ENCODE measurements around the gene XPR1. TPM values are rescaled to one million over a fixed set of nuclear protein-coding genes. Genes with fewer than 3 reads are reported as not detected.

The XPR1 gene
- total and polyA plus RNA-seq, 10 of the 15 experiments (the other 5 are each of a cell fraction or from before 2014, with no cell fraction given), result 1.1 to 33.9 (median 11.3) TPM

GRCh38 chr1:180691322-180691913 lies 59.6 kb downstream of the XPR1 start:
- H3K27me3 ChIP-seq (replicated peaks in 1 of 2; ENCODE audit: control insufficient read depth in 2 of 2, insufficient read depth in 2 of 2, low read length in 1 of 2), result no peaks in the 10 kb centered on the region
- intact Hi-C loops (cut with micrococcal nuclease; ENCODE audit: unreplicated experiment) (no loop called here), in situ Hi-C loops (cut with MboI) (no loop called here)
- H3K4me3 ChIP-seq, result no peak overlapping the region
- no peak for DNase-seq (ENCODE audit: low read depth, low spot score)
- no peak overlapping the region for H3K27ac ChIP-seq (ENCODE audit: control insufficient read depth, insufficient read depth)
- no peak for FAIRE-seq
- no peaks in the 10 kb centered on the region for H3K36me3 ChIP-seq (ENCODE audit: control insufficient read depth in 2 of 2, insufficient read depth in 2 of 2, low read length in 1 of 2)
- TF ChIP-seq FOXK2 (IDR thresholded peaks at IDR 0.05), result no peak
- TF ChIP-seq NFXL1 (IDR thresholded peaks at IDR 0.05; ENCODE audit: borderline replicate concordance), result no peak
- TF ChIP-seq NFYA (IDR thresholded peaks at IDR 0.05; ENCODE audit: borderline replicate concordance, low read depth, low read length), result no peak
- no peak for TF ChIP-seq POLR2A (IDR thresholded peaks at IDR 0.05; ENCODE audit: low read depth, low read length)
- no peak for TF ChIP-seq BACH1 (IDR thresholded peaks at IDR 0.05; ENCODE audit: borderline replicate concordance)
- no peak for TF ChIP-seq ZNF622 (IDR thresholded peaks at IDR 0.05)
- TF ChIP-seq IRF4 (IDR thresholded peaks at IDR 0.05; ENCODE audit: low read depth, low read length), result no peak
- no peak for TF ChIP-seq ETV6 (conservative IDR thresholded peaks at IDR 0.05 in 1 of 2, IDR thresholded peaks at IDR 0.05 in 1 of 2; ENCODE audit: borderline replicate concordance in 1 of 2, low read depth in 1 of 2)
- TF ChIP-seq ESRRA (IDR thresholded peaks at IDR 0.05; ENCODE audit: low read length), result no peak
- TF ChIP-seq TAF1 (IDR thresholded peaks at IDR 0.05; ENCODE audit: borderline replicate concordance, low read depth, low read length), result no peak
- no peak for TF ChIP-seq CREB1 (IDR thresholded peaks at IDR 0.05; ENCODE audit: low read depth)
- TF ChIP-seq SMC3 (IDR thresholded peaks at IDR 0.05; ENCODE audit: borderline replicate concordance, low read length), result no peak
- no peak for TF ChIP-seq POLR2AphosphoS5 (IDR thresholded peaks at IDR 0.05; ENCODE audit: low read length)
- TF ChIP-seq ZSCAN29 (IDR thresholded peaks at IDR 0.05), result no peak
- no peak for TF ChIP-seq TARDBP (IDR thresholded peaks at IDR 0.05; ENCODE audit: borderline replicate concordance)
- TF ChIP-seq ZNF217 (IDR thresholded peaks at IDR 0.05), result no peak
- TF ChIP-seq NR2C1 (IDR thresholded peaks at IDR 0.05), result no peak
- no peak for TF ChIP-seq SIN3A (IDR thresholded peaks at IDR 0.05; ENCODE audit: low read depth, low read length)
- TF ChIP-seq STAT3 (IDR thresholded peaks at IDR 0.05; ENCODE audit: low read depth, low read length), result no peak
- TF ChIP-seq KLF5 (IDR thresholded peaks at IDR 0.05; ENCODE audit: partially characterized antibody), result no peak
- POLR2A ChIA-PET, result no interaction called here
- no peaks in the 10 kb centered on the region for H3K9me3 ChIP-seq (replicated peaks; ENCODE audit: control insufficient read depth, insufficient read depth, low read length)
- no peak overlapping the region for H3K9ac ChIP-seq (ENCODE audit: control insufficient read depth, insufficient read depth, low read length)
- H3K4me2 ChIP-seq (ENCODE audit: control insufficient read depth, insufficient read depth), result no peak overlapping the region
- CTCF ChIA-PET, result interaction anchor here (1.4 kb wide), 1 partner anchor 166 kb away, joined by 3 read pairs; no protein-coding TSS in a partner anchor
- no peak for ATAC-seq
- H3K79me2 ChIP-seq (ENCODE audit: control insufficient read depth, insufficient read depth, low read length), result no peaks in the 10 kb centered on the region
- SMC1A ChIA-PET (ENCODE audit: uncharacterized antibody, unreplicated experiment), result interaction anchor here (0.9 to 1.7 kb wide), 3 partner anchors 9 to 39 kb away, joined by 3 to 6 read pairs (median 3); no protein-coding TSS in a partner anchor
- RAD21 ChIA-PET (ENCODE audit: unreplicated experiment), result no interaction called here
- WGBS (ENCODE audit: insufficient coverage, insufficient replicate concordance, low lambda C conversion rate, missing lambda C conversion rate), result 97% methylated on average over 2 of the region's 2 CpGs
- no peaks in the 10 kb centered on the region for H3K4me1 ChIP-seq (ENCODE audit: control insufficient read depth, insufficient read depth, low read length)
- no TSS peak for BruUV-seq (replicated peaks)
- H4K20me1 ChIP-seq (ENCODE audit: control insufficient read depth, insufficient read depth), result no peaks in the 10 kb centered on the region
- no peak overlapping the region for H2AFZ ChIP-seq (ENCODE audit: control insufficient read depth, low read depth, low read length)
